HL-60 (cell line): ENCODE data around the gene ELF2.

ENCODE experiments used
- GABPA ChIP-seq: IDR thresholded peaks from 2 replicates; pipeline ENCODE4 v1.6.1; 2012; ENCODE audit warnings: low read depth
- POLR2AphosphoS5 ChIP-seq: IDR thresholded peaks from 2 replicates; pipeline ENCODE4 v1.6.1; 2012; ENCODE audit warnings: low read depth
- SPI1 ChIP-seq: IDR thresholded peaks from 2 replicates; pipeline ENCODE4 v1.6.1; 2012; ENCODE audit warnings: low read depth, mild to moderate bottlenecking, borderline replicate concordance
- TF ChIP-seq, protein P1 (sequence below): IDR thresholded peaks from 2 replicates; pipeline ENCODE4 v1.6.1; 2012; ENCODE audit warnings: low read depth; ENCODE audit not compliant: insufficient replicate concordance
- TF ChIP-seq, protein P2 (sequence below): IDR thresholded peaks from one replicate; pipeline ENCODE4 v1.5.1; 2011; ENCODE audit warnings: low read length, control low read depth, inconsistent platforms; ENCODE audit not compliant: insufficient read depth

DNA sequence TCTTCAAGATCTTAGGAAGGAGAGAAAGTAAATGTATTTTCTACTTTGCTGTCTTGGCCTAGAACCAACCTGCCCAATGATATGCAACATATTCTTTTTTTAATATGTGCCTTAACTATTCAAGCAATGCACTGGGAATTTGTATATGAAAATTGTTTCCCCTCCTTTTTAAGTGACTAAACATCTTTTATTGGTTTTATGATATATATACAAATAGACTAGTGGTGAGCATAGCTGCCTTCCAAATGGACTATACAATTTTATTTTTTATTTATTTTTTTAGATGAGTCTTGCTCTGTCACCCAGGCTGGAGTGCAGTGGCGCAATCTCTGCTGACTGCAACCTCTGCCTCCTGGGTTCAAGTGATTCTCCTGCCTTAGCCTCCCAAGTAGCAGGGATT lies 151.2 kb downstream of the ELF2 start:
- TF ChIP-seq, protein P1, sequence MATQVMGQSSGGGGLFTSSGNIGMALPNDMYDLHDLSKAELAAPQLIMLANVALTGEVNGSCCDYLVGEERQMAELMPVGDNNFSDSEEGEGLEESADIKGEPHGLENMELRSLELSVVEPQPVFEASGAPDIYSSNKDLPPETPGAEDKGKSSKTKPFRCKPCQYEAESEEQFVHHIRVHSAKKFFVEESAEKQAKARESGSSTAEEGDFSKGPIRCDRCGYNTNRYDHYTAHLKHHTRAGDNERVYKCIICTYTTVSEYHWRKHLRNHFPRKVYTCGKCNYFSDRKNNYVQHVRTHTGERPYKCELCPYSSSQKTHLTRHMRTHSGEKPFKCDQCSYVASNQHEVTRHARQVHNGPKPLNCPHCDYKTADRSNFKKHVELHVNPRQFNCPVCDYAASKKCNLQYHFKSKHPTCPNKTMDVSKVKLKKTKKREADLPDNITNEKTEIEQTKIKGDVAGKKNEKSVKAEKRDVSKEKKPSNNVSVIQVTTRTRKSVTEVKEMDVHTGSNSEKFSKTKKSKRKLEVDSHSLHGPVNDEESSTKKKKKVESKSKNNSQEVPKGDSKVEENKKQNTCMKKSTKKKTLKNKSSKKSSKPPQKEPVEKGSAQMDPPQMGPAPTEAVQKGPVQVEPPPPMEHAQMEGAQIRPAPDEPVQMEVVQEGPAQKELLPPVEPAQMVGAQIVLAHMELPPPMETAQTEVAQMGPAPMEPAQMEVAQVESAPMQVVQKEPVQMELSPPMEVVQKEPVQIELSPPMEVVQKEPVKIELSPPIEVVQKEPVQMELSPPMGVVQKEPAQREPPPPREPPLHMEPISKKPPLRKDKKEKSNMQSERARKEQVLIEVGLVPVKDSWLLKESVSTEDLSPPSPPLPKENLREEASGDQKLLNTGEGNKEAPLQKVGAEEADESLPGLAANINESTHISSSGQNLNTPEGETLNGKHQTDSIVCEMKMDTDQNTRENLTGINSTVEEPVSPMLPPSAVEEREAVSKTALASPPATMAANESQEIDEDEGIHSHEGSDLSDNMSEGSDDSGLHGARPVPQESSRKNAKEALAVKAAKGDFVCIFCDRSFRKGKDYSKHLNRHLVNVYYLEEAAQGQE = no peak
- TF ChIP-seq, protein P2, sequence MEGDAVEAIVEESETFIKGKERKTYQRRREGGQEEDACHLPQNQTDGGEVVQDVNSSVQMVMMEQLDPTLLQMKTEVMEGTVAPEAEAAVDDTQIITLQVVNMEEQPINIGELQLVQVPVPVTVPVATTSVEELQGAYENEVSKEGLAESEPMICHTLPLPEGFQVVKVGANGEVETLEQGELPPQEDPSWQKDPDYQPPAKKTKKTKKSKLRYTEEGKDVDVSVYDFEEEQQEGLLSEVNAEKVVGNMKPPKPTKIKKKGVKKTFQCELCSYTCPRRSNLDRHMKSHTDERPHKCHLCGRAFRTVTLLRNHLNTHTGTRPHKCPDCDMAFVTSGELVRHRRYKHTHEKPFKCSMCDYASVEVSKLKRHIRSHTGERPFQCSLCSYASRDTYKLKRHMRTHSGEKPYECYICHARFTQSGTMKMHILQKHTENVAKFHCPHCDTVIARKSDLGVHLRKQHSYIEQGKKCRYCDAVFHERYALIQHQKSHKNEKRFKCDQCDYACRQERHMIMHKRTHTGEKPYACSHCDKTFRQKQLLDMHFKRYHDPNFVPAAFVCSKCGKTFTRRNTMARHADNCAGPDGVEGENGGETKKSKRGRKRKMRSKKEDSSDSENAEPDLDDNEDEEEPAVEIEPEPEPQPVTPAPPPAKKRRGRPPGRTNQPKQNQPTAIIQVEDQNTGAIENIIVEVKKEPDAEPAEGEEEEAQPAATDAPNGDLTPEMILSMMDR = no peak
- TF ChIP-seq POLR2AphosphoS5 (no peak), SPI1 (no peak), GABPA (no peak)
